HG03575 (cell line): Measurements from ENCODE around the gene TMEM121.

Source experiments
- ATAC-seq: cut with Tn5 transposase; IDR thresholded peaks from one replicate; pipeline ENCODE4 v1.9.1; 2021; ENCODE audit not compliant: unreplicated experiment, insufficient number of reproducible peaks, low FRiP score; ENCODE audit errors: extremely low read depth

Gene TMEM121

DNA sequence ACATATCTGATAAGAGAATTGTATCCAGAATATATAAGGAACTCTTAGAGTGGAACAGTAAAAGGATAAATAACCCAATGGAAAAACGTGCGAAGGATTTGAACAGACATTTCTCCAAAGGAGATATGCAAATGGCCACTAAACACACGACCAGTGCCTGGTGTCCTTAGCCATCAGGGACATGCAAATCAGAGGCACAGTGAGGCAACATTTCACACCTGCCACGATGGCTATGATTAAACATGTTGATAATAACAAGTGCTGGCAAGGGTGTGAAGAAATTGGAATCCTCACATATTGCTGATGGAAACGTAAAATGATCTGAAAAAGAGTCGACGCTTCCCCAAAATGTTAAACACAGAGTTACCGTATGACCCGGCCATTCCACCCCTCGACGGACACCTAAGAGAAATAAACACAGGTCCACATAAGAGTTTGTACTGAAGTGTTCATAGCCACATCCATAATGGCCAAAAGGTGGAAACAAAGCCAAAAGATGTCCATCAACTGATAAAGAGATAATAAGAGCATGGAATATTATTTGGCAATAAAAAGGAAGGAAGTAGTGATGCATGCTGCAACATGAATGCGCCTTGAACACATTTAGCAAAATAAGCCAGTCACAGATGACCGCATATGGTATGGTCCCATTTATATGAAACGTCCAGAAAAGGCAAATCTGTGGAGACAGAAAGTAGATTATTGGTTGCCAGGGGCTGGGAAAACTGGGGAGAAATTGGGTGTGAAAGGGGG, 6.3 kb upstream of the TMEM121 start:
- no peak for ATAC-seq

DNA sequence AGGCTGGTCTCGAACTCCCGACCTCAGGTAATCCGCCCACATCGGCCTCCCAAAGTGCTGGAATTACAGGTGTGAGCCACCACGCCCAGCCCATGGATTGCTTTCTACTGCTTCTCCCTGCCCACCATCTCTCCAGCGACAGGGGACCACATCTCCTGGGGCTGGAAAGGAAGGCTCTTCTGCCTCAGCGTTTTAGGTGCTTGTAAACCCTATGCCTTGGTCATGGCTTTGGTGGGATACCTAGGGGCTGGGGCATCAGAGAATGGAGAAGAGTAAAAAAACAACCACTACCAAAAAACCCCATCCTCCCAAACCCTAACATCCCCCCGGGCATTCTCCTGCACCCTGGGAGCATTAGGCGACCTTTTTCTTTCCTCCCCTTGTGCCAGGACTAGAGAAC, 1.1 kb upstream of the TMEM121 start:
- ATAC-seq = no peak

DNA sequence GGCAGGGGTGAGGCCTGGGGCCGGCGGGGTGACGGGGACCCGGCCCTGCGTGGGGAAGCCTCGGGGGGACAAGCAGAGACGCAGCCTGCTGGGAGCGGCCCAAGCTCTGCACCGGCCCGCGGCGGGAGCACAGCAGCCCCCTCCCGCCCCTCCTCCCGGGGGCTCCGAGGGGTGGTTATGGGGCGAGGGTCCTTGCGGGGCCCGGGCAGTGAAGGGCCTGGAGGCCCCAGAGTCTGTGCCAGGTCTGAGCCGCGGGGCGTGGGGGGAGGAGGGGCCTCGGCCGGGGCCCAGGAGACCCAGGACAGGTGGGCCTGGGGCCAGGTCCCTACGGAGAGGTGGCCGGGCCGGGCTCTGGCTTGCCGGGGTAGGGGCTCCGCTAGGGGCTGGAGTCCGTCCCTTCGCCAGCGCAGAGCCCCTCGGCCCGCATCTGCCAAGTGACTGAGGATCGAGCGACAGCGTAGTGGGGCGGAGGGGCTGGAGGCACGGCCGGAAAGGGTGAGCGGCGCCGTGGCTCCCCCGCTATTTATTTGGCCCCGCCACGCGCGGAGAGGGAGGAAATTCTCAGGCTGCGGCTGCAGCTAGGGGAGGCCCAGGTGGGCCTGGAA, 495 bp downstream of the TMEM121 start:
- no peak for ATAC-seq

DNA sequence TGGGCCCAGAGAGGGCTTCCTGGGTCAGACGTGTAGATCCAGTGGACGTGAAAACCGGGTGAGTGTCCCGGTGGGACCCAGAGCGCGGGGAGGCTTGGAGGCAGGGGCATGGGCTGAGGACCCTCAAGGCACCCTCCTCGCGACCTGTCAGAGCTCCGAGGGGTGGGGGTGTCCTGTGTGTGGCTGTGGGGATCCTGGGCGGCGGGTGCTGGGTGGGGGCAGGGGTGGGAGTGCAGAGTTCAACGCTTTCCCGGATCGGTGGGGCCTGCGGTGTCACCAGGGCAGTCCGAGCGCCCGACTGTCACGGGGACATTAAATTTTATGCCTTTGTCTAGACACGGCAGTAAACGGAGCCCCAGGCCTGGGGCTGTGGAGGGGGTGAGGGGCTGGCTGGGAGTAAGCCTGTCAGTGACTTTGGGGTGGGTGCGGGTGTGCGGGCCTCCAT, 1.0 kb downstream of the TMEM121 start:
- no peak for ATAC-seq

DNA sequence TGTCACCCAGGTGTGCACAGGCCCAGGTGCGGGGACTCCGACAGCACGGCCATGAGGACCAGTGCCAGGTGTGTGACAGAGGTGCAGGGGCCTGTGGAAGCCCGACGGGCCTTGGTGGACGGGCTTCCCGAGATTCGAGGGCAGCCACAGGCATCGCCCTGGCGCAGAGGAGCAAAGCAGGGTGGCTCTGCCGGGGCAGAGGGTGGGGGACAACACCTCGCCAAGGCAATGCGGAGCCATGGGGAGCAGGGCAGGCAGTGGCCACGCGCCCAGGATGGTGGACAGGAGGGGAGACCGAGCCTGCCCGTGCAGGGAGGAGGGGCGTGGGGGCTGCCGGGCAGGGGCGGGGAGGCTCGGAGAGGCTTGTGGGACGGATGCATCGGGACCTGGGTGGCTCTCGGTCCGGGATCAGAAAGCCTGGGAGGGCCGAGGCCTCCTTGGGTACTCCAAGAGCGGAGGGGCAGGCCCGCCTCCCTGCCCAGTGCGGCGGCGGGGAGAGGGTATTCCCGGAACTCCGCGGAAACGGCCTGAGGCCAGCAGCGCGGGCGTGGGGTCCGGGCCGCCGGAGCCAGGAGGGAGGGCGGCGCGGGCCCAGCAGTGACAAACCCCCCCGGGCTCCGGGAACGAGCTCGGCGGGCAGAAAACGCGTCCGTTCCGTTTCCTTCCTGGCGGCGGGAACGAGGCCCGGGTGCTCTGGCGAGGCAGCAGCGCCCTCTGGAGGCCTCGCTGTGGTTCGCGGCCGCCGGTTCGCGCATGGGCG, 1.6 kb downstream of the TMEM121 start:
- no peak for ATAC-seq

DNA sequence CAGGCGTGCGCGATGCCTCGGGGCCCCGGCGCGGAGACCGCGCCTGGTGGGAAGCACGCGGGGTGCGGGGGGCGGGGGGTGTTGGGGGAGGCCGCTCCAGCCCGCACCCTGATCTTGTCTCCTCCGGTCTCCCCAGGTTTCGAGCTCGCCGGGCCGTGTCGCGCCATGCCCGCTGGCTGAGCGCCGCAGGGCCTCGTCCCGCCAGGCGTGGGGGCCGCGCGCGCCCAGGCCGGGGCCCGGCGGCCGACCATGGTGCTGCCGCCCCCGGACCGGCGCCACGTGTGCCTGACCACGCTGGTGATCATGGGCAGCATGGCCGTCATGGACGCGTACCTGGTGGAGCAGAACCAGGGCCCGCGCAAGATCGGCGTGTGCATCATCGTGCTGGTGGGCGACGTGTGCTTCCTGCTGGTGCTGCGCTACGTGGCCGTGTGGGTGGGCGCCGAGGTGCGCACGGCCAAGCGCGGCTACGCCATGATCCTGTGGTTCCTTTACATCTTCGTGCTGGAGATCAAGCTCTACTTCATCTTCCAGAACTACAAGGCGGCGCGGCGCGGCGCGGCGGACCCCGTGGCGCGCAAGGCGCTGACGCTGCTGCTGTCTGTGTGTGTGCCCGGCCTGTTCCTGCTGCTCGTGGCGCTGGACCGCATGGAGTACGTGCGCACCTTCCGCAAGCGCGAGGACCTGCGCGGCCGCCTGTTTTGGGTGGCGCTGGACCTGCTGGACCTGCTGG, 2.4 kb downstream of the TMEM121 start:
- ATAC-seq = no peak

DNA sequence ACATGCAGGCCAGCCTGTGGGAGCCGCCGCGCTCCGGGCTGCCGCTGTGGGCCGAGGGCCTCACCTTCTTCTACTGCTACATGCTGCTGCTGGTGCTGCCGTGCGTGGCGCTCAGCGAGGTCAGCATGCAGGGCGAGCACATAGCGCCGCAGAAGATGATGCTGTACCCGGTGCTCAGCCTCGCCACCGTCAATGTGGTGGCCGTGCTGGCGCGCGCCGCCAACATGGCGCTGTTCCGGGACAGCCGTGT, 2.9 kb downstream of the TMEM121 start:
- ATAC-seq = no peak

DNA sequence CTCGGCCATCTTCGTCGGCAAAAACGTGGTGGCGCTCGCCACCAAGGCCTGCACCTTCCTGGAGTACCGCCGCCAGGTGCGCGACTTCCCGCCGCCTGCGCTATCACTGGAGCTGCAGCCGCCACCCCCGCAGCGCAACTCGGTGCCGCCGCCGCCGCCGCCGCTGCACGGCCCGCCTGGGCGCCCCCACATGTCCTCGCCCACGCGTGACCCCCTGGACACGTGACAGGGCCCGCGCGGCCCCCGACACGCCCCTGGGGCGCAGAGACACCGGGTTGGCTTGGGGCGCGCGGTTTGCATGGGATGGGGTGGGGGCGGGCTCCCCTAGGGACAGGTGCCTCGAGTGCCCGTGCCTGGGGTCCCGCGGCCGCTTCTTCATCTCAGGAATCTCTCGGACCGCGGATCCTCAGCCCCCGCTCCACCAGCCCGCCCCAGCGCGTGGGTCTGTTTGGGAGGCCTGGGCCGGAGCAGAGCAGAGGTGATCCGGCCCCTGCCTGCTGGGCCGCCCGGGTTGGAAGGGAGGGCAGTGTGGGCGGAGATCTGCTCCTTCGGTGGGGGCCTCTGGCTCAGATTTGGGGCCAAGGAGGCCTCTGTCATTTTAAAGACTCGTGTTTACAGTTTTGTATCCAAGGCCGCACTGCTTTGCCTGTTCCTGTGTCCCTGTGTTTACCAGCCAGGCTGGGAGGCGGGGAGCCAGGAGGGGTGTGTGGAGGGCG, 3.3 kb downstream of the TMEM121 start:
- no peak for ATAC-seq

DNA sequence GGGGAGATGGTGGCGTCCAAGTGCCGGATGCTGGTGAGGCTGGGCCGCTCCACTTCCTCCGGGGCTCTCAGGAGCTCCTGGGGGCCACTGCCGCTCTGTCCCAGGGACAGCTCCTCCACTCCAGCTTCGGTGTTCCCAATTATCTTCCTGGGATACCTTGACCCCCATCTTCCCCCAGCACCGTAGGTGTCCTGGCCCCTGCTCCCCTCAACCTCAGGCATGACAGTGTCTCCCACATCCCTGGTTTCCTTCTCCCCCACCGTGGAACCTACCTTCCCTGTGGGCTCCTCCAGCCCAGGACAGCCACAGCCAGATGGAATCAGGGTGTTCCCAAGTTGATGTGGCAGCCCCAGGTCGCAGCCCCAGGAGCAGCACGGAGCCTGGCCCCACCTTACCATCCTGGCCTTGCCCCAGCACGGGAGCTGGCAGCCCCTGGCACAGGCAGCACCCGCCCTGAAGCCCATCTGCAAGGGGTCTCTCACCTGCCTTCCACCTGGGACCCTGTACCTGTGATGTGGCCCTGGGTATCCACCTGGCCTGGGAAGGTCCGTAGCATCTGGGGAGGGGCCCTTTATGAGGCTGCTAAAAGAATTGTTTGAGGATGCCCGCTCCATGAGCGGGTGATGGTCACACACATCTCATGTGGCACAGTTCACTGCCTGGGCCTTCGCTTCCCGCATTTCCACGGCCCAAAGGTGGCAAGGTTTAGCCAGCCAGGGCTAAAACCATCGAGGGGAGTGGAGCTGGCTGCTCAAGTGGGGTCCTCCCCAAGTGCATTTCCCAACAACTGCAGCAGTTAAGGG, 4.1 kb downstream of the TMEM121 start:
- ATAC-seq = no peak

DNA sequence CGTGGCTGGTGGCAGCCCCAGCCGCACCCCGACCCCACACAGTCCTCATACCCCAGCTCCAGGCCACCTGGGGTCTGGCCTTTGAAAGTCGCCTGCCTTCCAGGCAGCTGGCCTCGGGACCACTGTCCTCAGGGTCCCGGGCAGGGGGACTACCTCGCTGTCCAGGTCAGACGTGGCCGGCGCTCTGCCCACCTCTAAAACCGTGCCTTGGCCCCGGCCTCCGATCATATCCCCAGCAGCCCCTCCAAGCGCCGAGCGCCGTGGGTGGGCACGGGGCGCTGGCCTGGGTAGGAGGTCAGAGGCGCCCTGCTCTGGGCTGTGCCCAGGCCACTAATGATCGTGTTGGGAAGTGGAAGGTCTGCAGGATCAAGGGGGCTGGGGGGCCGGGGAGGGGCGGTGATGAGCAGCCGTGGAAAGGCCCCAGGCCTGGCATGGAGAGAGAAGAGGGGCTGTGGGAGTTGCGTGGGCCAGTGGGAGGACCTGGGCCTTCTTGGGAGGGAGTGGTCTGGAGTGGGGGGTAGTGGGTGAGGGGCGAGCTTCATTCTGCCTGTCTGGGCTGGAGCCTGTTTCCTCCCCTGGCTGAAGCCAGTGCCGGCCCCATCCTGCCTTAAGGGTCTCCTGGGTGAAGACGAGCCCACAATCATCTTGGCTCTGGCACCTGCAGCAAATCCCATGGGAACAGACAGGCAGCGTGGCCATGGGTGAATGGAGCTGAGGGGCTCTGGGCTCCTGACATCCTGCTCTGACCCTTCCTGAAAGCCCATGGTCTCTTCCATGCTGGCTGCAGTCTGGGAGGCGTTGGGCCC, 4.9 kb downstream of the TMEM121 start:
- ATAC-seq = no peak

DNA sequence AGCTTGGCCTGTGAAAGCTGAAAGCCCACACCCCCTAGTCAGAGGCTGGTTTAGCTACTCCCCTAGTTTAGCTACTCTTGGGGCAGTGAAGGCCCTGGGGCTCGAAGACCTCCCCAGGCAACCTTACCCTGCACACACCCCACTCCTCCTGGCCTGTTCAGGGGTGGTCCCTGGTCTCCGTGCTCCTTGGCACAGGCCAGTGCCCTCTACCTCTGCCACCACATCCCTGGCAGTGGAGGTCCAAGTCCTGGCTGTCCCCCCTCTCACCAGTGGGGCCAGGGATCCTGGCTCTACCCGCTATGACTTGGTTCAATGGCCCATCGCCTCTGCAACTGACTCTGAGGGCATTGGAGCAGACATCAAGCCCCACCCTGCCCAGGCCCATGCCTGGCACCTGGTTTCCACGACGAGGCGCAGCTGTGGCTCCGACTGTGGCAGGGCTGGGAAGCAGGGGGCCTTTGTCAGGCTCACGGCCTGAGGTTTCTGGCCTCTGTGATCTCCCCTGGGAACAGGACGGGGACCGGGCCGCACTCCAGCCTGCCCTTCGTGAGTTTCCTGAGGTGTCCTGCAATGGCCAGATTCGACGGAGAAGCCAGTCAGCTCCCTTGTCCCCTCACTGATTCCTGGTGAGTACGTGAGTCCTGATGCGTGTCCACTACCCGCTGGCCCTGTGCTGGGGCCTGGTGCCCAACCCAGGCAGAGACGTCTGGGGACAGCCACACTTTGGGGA, 5.7 kb downstream of the TMEM121 start:
- no peak for ATAC-seq

DNA sequence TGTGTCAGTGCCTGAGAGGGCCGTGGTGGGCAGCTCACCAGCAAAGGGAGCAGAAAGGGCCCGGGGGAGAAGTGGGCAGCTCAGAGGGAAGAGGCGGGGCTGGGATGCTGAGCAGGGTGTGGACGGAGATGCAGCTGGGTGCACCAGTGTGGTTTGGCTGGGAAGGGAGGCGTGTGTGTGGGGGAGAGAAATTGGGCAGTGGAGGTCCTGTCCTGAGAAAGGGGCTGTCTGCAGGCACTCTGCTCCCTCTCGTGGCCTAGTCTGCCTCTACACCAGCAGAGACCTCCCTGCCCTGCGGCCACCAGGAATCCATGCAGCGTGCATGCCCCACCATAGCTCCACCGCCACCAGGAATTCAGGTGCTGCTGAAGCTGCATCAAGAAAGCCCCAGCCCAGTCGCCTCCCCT, 6.4 kb downstream of the TMEM121 start:
- no peak for ATAC-seq

DNA sequence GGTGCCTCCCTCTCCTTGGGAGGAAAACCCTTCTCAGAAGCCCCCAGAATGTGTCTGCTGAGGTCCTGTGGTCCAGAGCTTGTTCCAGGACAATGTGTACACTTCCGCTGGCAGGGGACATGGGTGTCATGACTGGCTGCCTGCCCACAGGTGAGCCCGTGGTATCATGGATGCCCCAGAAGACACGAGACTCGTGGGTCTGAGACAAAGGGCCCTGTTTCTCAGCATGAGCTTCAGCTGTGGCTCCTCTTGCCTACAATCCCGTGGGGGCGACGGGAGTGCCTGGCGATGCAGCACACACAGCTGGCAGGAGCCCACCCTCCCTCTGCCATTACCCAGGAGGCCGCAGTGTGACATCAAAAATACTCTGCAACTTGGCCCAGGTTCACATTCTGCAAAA, 7.0 kb downstream of the TMEM121 start:
- ATAC-seq = no peak

DNA sequence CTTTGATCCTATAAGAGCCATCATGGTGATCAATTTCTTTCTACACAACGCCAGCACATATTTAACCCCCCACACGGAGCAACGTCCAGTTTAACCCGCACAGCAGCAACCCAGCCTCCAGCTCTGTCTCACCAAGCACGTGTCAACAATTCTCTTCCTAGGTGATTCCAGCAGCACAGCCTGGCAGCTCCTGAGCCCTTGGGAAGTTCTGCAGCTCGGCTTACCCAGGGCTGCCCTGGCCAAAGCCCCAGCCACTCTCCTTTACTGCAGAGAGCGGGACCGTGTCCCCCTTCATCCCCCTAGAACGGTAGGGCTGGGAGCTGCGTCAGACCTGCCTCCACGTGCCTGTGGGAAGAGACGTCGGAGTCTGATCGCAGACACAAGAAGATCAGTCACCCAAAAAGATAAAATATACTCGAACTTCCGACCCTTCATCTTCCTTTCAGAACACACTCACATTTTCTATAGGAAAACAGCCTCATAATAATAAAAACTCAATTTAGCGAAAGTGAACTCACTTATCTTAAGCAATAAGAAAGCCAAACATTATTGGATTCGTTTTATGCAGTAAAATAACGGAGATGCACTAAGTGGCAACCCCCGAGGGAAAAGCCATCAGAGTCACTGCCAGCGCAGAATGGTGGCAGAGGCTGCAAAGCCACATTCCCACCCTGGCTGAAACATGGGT, 7.6 kb downstream of the TMEM121 start:
- ATAC-seq = no peak

DNA sequence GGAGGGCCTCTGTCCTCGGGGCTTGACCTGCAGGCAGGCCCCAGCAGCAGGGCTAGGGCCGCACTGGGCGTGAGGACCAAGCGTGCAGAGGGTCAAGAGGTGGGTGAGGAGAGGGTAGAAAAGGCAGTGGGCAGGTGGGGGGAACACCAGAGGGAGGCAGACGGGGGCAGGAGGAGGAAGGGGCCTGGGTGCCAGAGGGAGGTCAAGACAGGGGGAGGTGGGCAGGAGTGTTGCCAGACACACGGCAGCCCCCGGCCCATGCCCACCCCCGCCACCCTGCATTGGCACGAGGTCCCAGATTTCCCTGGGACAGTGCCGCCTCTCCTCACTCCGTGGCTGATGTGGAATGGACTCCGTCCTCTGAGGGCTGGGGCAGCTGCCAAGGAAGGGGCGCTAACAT, 8.2 kb downstream of the TMEM121 start:
- ATAC-seq = no peak

DNA sequence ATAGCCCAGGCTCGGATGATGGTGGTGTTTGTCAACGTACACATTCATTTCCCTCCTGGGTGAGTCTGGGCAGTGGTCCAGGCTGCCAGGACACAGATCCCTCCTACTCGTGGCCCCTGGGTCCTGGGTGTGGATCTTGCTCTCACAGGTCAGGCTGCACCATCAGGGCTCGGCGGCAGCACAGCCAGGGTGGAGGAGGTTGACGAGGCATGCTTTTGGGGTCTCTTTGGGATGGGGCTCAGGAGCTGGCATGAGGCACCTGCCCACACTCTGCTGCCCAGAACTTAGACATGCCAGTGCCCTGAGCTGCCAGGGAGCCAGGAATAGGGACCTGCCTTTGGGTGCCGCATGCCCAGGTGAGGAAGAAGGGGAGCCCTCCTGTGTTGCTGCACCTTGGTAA, 9.7 kb downstream of the TMEM121 start:
- no peak for ATAC-seq
